NB4 (cell line): ENCODE data around the gene UVRAG.

ENCODE experiments used
- DNase-seq: peaks from one replicate; pipeline ENCODE4 v3.0.0; 2010; ENCODE audit warnings: low read depth
- H3K4me3 ChIP-seq: one replicate; pipeline ENCODE4 v1.5.1; 2011; ENCODE audit warnings: mild to moderate bottlenecking, low read depth, low read length, moderate library complexity
- MAX ChIP-seq: IDR thresholded peaks from 2 replicates; pipeline ENCODE4 v1.6.1; 2011; ENCODE audit warnings: low read depth, low read length
- MYC ChIP-seq: IDR thresholded peaks from 2 replicates; pipeline ENCODE4 v1.6.1; 2011; ENCODE audit warnings: low read depth, low read length
- POLR2A ChIP-seq: IDR thresholded peaks from 2 replicates; pipeline ENCODE4 v1.6.1; 2011; ENCODE audit warnings: mild to moderate bottlenecking; ENCODE audit not compliant: insufficient read length; ENCODE audit errors: extremely low read depth
- TF ChIP-seq, protein P1 (sequence below): IDR thresholded peaks from one replicate; pipeline ENCODE4 v1.5.1; 2012; ENCODE audit warnings: low read depth, low read length

Gene UVRAG

DNA sequence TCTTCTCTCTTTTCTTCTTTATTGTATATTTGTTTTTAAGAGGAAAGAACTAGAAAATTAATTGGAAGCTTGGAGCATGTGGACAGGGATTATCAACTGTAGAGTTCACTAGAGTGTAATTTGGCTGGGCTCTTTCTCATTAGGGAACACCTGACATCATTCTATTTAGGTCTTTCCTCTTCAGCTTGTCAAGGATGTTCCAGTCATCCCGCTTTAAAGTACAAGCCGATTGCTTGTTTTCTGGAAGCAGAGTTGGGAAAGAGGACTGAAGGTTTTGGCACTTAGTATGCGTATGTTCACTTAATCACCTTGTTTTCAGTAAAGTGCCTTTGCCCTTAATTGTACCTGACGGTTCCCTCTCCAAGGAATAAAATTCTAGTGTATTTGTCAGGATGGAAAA is 279.7 kb downstream of the UVRAG start:
- no peak for DNase-seq
- no peak overlapping the region for H3K4me3 ChIP-seq
- TF ChIP-seq POLR2A, result no peak
- TF ChIP-seq, protein P1, sequence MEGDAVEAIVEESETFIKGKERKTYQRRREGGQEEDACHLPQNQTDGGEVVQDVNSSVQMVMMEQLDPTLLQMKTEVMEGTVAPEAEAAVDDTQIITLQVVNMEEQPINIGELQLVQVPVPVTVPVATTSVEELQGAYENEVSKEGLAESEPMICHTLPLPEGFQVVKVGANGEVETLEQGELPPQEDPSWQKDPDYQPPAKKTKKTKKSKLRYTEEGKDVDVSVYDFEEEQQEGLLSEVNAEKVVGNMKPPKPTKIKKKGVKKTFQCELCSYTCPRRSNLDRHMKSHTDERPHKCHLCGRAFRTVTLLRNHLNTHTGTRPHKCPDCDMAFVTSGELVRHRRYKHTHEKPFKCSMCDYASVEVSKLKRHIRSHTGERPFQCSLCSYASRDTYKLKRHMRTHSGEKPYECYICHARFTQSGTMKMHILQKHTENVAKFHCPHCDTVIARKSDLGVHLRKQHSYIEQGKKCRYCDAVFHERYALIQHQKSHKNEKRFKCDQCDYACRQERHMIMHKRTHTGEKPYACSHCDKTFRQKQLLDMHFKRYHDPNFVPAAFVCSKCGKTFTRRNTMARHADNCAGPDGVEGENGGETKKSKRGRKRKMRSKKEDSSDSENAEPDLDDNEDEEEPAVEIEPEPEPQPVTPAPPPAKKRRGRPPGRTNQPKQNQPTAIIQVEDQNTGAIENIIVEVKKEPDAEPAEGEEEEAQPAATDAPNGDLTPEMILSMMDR, result no peak

DNA sequence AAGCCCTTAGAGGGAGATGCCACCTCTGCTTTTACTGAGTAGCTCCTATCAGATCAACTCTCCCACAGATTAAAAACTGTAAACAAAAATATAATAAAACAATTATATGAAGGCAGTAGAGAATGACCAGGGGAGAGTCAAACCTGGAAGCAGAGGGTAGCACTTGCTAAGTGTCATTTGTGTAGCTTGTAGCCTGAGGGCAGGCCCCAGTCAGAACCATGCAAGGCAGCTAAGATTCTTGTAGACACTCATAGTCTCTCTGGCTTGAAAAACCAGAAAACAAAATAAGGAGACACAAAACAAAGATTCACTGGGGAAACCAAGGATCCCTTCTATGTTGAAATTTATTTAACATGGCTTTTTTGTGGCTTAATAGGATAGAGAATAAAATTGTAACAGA is 280.9 kb downstream of the UVRAG start:
- H3K4me3 ChIP-seq, result no peak overlapping the region
- DNase-seq, result no peak
- TF ChIP-seq MYC (no peak), MAX (no peak), POLR2A (no peak)
- TF ChIP-seq, protein P1, result no peak

DNA sequence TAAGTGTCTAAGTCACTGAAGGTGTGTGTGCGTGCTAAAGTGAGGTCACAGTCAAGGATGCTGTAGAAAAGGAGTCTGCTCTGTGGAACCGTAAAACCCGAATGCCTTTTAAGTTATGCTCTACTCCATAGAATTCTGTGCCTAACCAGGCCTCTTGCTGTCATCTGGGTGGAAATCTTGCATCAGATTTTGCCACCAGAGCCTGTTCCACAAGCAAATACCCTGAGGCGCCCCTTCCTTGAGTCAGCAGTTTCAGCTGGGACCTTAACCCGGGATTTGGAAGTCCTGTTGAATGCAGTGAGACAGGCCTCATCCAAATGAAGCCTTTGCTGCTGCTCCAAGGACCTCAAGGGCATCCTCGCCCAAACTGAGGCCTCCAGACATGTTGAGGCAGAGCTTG is 281.5 kb downstream of the UVRAG start:
- DNase-seq, result no peak
- no peak overlapping the region for H3K4me3 ChIP-seq
- TF ChIP-seq MYC (no peak), POLR2A (no peak), MAX (no peak)
- TF ChIP-seq, protein P1, result no peak

DNA sequence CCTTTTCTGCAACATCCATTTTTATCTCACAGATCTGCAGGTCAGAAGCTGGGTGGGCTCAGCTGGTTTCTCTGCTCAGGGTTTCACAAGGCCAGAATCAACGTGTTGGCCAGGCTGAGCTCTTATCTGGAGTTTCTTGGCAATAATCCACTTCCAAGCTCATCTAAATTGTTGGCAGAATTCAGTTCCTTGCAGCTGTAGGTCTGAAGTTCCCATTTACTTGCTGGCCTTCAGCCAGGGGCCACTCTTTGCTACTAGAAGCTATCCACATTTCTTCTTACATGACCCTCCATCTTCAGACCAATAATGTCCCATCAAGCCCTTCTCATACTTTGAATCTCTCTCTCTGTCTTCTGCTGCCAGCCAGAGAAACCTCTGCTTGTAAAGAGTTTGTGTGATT is 287.8 kb downstream of the UVRAG start:
- TF ChIP-seq MYC, result no peak
- TF ChIP-seq, protein P1, result no peak
- TF ChIP-seq POLR2A, result no peak
- no peak for TF ChIP-seq MAX
- H3K4me3 ChIP-seq, result no peak overlapping the region
- DNase-seq, result no peak

DNA sequence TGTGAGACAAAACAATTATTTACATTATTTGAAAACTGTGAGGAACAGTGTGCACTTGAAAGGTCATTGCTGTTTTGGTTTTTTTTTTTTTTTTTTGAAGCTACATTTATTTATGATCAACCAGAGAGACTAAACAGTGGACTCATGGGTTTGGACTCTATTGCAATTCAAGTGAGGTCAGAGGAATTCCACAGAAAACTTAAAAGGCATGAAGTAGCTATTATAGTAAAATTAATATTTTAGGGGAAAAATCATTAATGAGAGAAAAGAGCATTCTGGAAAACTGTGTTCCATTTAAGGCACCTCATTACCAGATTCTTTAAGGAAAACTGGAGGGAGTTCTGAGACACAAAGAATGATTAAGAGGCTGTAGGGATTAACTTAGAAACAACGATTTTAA is 288.4 kb downstream of the UVRAG start:
- DNase-seq, result no peak
- TF ChIP-seq MAX (no peak), POLR2A (no peak), MYC (no peak)
- TF ChIP-seq, protein P1, result no peak
- H3K4me3 ChIP-seq, result no peak overlapping the region

- TF ChIP-seq, protein P1, result no peak
- TF ChIP-seq POLR2A (no peak), MYC (no peak), MAX (no peak)
- no peak overlapping the region for H3K4me3 ChIP-seq
- no peak for DNase-seq
These were observed 289.3 kb downstream of the UVRAG start for GRCh38 chr11:76104285-76104684.
